HEK293 (cell line): Measurements from ENCODE around the gene ANXA4.

Experiments
- CTCF ChIA-PET: fragments of 350-600 bp; formaldehyde crosslinking; extraction: SDS; loops from one replicate; lab custom pipeline; 2021; ENCODE audit warnings: antibody characterized with exemption; lab: Yijun Ruan, JAX
- POLR2A ChIA-PET: fragments of 300-600 bp; formaldehyde crosslinking; extraction: SDS; loops from one replicate; lab custom pipeline; 2020; ENCODE audit warnings: antibody characterized with exemption, inconsistent platforms; lab: Yijun Ruan, JAX
- H3K27ac ChIP-seq: fragments of 200-500 bp; sonication (Bioruptor generic); 2 replicates; pipeline ENCODE4 v1.5.1; 2014; ENCODE audit warnings: low read depth, low read length, control low read depth, inconsistent platforms; ENCODE audit errors: extremely low read depth
- H3K36me3 ChIP-seq, 2 experiments: fragments of 200-500 bp in 1 of 2; sonication (Bioruptor generic) in 1 of 2; 1 replicate in 1 of 2; 2 replicates in 1 of 2; pipeline ENCODE4 v1.5.1; 2014 to 2017; ENCODE audit warnings: inconsistent platforms in 2 of 2, low read length in 2 of 2; ENCODE audit not compliant: control insufficient read depth in 2 of 2, insufficient read depth in 1 of 2
- H3K4me1 ChIP-seq: fragments of 200-500 bp; sonication (Bioruptor generic); 2 replicates; pipeline ENCODE4 v1.5.1; 2014; ENCODE audit warnings: mild to moderate bottlenecking, low read length, inconsistent platforms; ENCODE audit not compliant: control insufficient read depth, insufficient read depth
- H3K4me3 ChIP-seq: 2 replicates; pipeline ENCODE4 v1.5.1; 2011; ENCODE audit warnings: low read depth, mild to moderate bottlenecking, control low read depth, low read length, moderate library complexity
- H3K9me3 ChIP-seq: fragments of 200-500 bp; sonication (Bioruptor generic); 2 replicates; pipeline ENCODE4 v1.5.1; 2014; ENCODE audit warnings: low read depth, low read length, inconsistent platforms; ENCODE audit not compliant: control insufficient read depth, insufficient read depth
- GLIS1 ChIP-seq: fragments of 450-650 bp; formaldehyde crosslinking; IDR thresholded peaks from 2 replicates; pipeline ENCODE4 v1.5.1; 2016; ENCODE audit warnings: missing biosample characterization, missing genetic modification characterization
- GLIS2 ChIP-seq: fragments of 450-650 bp; formaldehyde crosslinking; IDR thresholded peaks from 2 replicates; pipeline ENCODE4 v1.5.1; 2016; ENCODE audit warnings: missing biosample characterization, missing genetic modification characterization
- KLF1 ChIP-seq: fragments of 450-650 bp; formaldehyde crosslinking; IDR thresholded peaks from 2 replicates; pipeline ENCODE4 v1.5.1; 2016; ENCODE audit warnings: missing biosample characterization, missing genetic modification characterization
- KLF16 ChIP-seq: fragments of 450-650 bp; formaldehyde crosslinking; IDR thresholded peaks from 2 replicates; pipeline ENCODE4 v1.5.1; 2017; ENCODE audit warnings: missing biosample characterization, missing genetic modification characterization
- MZF1 ChIP-seq: fragments of 450-650 bp; formaldehyde crosslinking; IDR thresholded peaks from 2 replicates; pipeline ENCODE4 v1.5.1; 2017; ENCODE audit warnings: missing biosample characterization, missing genetic modification characterization, borderline replicate concordance
- PRDM1 ChIP-seq: fragments of 450-650 bp; formaldehyde crosslinking; IDR thresholded peaks from 2 replicates; pipeline ENCODE4; 2016; ENCODE audit warnings: missing biosample characterization, missing genetic modification characterization
- SALL2 ChIP-seq: fragments of 450-650 bp; formaldehyde crosslinking; IDR thresholded peaks from 2 replicates; pipeline ENCODE4 v1.5.0; 2017; ENCODE audit warnings: missing biosample characterization, mild to moderate bottlenecking, missing genetic modification characterization, borderline replicate concordance
- SP2 ChIP-seq: fragments of 450-650 bp; formaldehyde crosslinking; IDR thresholded peaks from 2 replicates; pipeline ENCODE4 v1.5.1; 2016; ENCODE audit warnings: missing biosample characterization, missing genetic modification characterization
- WT1 ChIP-seq: fragments of 450-650 bp; formaldehyde crosslinking; IDR thresholded peaks from 2 replicates; pipeline ENCODE4 v1.5.1; 2016; ENCODE audit warnings: missing biosample characterization, missing genetic modification characterization
- ZBTB17 ChIP-seq: fragments of 450-650 bp; formaldehyde crosslinking; IDR thresholded peaks from 2 replicates; pipeline ENCODE4 v1.5.1; 2016; ENCODE audit warnings: missing biosample characterization, missing genetic modification characterization
- ZBTB8A ChIP-seq: fragments of 450-650 bp; formaldehyde crosslinking; IDR thresholded peaks from 2 replicates; pipeline ENCODE4 v1.5.1; 2016; ENCODE audit warnings: missing biosample characterization, missing genetic modification characterization
- ZNF10 ChIP-seq: fragments of 450-650 bp; formaldehyde crosslinking; IDR thresholded peaks from 2 replicates; pipeline ENCODE4 v1.5.1; 2017; ENCODE audit warnings: missing biosample characterization, missing genetic modification characterization
- ZNF223 ChIP-seq: fragments of 450-650 bp; formaldehyde crosslinking; IDR thresholded peaks from 2 replicates; pipeline ENCODE4 v1.5.1; 2016; ENCODE audit warnings: missing biosample characterization, missing genetic modification characterization
- ZNF341 ChIP-seq: fragments of 450-650 bp; formaldehyde crosslinking; IDR thresholded peaks from 2 replicates; pipeline ENCODE4; 2016; ENCODE audit warnings: low read depth, missing biosample characterization, missing genetic modification characterization
- ZNF423 ChIP-seq: fragments of 450-650 bp; formaldehyde crosslinking; IDR thresholded peaks from 2 replicates; pipeline ENCODE4 v1.5.1; 2016; ENCODE audit warnings: missing biosample characterization, missing genetic modification characterization
- ZNF529 ChIP-seq: fragments of 450-650 bp; formaldehyde crosslinking; IDR thresholded peaks from 2 replicates; pipeline ENCODE4 v1.5.1; 2017; ENCODE audit warnings: missing genetic modification characterization, missing biosample characterization; ENCODE audit not compliant: insufficient replicate concordance
- ZNF548 ChIP-seq: fragments of 450-650 bp; formaldehyde crosslinking; IDR thresholded peaks from 2 replicates; pipeline ENCODE4 v1.5.1; 2016; ENCODE audit warnings: missing biosample characterization, missing genetic modification characterization
- ZNF549 ChIP-seq: fragments of 450-650 bp; IDR thresholded peaks from 2 replicates; pipeline ENCODE4 v1.5.1; 2018; ENCODE audit warnings: missing biosample characterization, missing genetic modification characterization, mild to moderate bottlenecking, inconsistent platforms, moderate library complexity
- ZNF561 ChIP-seq: fragments of 450-650 bp; IDR thresholded peaks from 2 replicates; pipeline ENCODE4 v1.5.1; 2018; ENCODE audit warnings: missing biosample characterization, missing genetic modification characterization, borderline replicate concordance
- ZNF660 ChIP-seq: fragments of 450-650 bp; IDR thresholded peaks from 2 replicates; pipeline ENCODE4 v1.5.1; 2018; ENCODE audit warnings: missing biosample characterization, mild to moderate bottlenecking, missing genetic modification characterization
- ZNF76 ChIP-seq: fragments of 450-650 bp; formaldehyde crosslinking; IDR thresholded peaks from 2 replicates; pipeline ENCODE4; 2016; ENCODE audit warnings: low read depth, missing biosample characterization, missing genetic modification characterization, borderline replicate concordance
- ZXDB ChIP-seq: fragments of 450-650 bp; formaldehyde crosslinking; IDR thresholded peaks from 2 replicates; pipeline ENCODE4 v1.5.1; 2016; ENCODE audit warnings: missing biosample characterization, missing genetic modification characterization
- TF ChIP-seq, protein P1 (sequence below): fragments of 450-650 bp; formaldehyde crosslinking; IDR thresholded peaks from 2 replicates; pipeline ENCODE4 v1.5.1; 2016; ENCODE audit warnings: missing biosample characterization, missing genetic modification characterization
- TF ChIP-seq, protein P2 (sequence below): fragments of 450-650 bp; formaldehyde crosslinking; IDR thresholded peaks from 2 replicates; pipeline ENCODE4 v1.5.1; 2016; ENCODE audit warnings: missing biosample characterization, missing genetic modification characterization
- TF ChIP-seq, protein P3 (sequence below): fragments of 450-650 bp; formaldehyde crosslinking; IDR thresholded peaks from 2 replicates; pipeline ENCODE4 v1.5.1; 2016; ENCODE audit warnings: missing biosample characterization, missing genetic modification characterization
- TF ChIP-seq, protein P4 (sequence below): fragments of 450-650 bp; formaldehyde crosslinking; IDR thresholded peaks from 2 replicates; pipeline ENCODE4 v1.5.1; 2016; ENCODE audit warnings: missing biosample characterization, missing genetic modification characterization
- TF ChIP-seq, protein P5 (sequence below): fragments of 450-650 bp; formaldehyde crosslinking; IDR thresholded peaks from 2 replicates; pipeline ENCODE4 v1.5.1; 2016; ENCODE audit warnings: missing biosample characterization, missing genetic modification characterization

The ANXA4 gene

DNA sequence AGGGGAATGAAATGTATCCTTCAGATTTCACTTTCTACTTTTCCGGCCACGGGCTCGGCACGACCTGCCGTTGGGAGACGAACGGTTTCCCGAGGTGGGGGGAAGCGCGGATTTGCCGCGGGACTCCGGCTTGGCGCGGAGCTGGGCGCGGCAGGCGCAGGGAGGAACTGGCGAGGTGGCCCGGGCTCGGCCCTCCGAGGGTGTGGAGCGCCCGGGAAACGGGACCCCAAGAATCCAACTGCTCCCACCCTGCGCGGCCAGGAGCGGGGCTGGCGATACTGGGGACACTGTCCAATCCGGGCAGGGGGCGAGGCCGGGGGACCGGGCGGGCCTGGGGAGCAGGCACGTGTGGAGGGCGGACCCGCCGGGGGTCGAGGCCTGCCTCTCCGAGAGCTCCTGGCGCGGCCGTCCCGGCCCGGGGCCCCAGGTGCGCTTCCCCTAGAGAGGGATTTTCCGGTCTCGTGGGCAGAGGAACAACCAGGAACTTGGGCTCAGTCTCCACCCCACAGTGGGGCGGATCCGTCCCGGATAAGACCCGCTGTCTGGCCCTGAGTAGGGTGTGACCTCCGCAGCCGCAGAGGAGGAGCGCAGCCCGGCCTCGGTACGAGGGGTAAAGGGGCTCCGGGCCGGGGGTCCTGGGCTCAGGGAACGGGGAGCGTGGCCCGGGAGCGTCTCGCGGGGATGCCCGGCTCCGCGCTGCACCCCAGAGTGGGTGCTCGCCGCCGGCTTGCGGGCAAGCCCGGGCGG lies at the start of gene ANXA4:
Gene ANXA4, plus strand, starts transcription at position 560 of the 747 bp plus-strand sequence. CDS start 39,432 bp downstream, outside the sequence.
- peak within 1 kb of the TSS; percentile 85 for H3K27ac ChIP-seq
- peaks cover 9% of the 10 kb centered on the region for H3K4me1 ChIP-seq
- ChIA-PET CTCF (interaction anchor here (0.6 to 2.6 kb wide), 6 partner anchors 11 to 160 kb away, joined by 3 to 18 read pairs (median 4); no protein-coding TSS in a partner anchor), POLR2A (interaction anchor here (0.7 to 2.5 kb wide), 15 partner anchors 14 to 552 kb away, joined by 3 to 15 read pairs (median 4); partner anchors contain the start of genes GMCL1, MXD1, NFU1 and PCYOX1)
- H3K4me3 ChIP-seq: peak within 1 kb of the TSS; percentile 70
- H3K36me3 ChIP-seq: no peaks in the 10 kb centered on the region
- H3K9me3 ChIP-seq: no peaks in the 10 kb centered on the region
- TF ChIP-seq, protein P1, sequence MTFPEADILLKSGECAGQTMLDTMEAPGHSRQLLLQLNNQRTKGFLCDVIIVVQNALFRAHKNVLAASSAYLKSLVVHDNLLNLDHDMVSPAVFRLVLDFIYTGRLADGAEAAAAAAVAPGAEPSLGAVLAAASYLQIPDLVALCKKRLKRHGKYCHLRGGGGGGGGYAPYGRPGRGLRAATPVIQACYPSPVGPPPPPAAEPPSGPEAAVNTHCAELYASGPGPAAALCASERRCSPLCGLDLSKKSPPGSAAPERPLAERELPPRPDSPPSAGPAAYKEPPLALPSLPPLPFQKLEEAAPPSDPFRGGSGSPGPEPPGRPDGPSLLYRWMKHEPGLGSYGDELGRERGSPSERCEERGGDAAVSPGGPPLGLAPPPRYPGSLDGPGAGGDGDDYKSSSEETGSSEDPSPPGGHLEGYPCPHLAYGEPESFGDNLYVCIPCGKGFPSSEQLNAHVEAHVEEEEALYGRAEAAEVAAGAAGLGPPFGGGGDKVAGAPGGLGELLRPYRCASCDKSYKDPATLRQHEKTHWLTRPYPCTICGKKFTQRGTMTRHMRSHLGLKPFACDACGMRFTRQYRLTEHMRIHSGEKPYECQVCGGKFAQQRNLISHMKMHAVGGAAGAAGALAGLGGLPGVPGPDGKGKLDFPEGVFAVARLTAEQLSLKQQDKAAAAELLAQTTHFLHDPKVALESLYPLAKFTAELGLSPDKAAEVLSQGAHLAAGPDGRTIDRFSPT: peak; percentile 32; the same call in 1 of the 2 replicates
- TF ChIP-seq ZNF529 (tag by site-specific recombination) (no peak), ZNF223 (tag by site-specific recombination) (no peak), GLIS1 (tag by site-specific recombination) (peak; percentile 80), PRDM1 (tag by site-specific recombination) (peak; percentile 89), SALL2 (tag by site-specific recombination) (no peak), ZBTB8A (tag by site-specific recombination) (peak; percentile 98), WT1 (tag by site-specific recombination) (0 out of 2 replicates have a peak, but pooled peaks have one; percentile 19), SP2 (tag by site-specific recombination) (peak; percentile 86), ZNF549 (tag by site-specific recombination) (no peak), MZF1 (tag by site-specific recombination) (peak; percentile 63; the same call in 1 of the 2 replicates), ZNF548 (tag by site-specific recombination) (no peak), KLF1 (peak; percentile 66), ZNF76 (tag by site-specific recombination) (no peak), ZNF423 (tag by site-specific recombination) (peak; percentile 41; the same call in 1 of the 2 replicates), ZXDB (tag by site-specific recombination) (peak; percentile 52), GLIS2 (tag by site-specific recombination) (peak; percentile 94), ZNF10 (peak; percentile 56; the same call in 1 of the 2 replicates), ZNF660 (tag by site-specific recombination) (no peak), ZNF341 (tag by site-specific recombination) (peak; percentile 46; the same call in 1 of the 2 replicates), ZBTB17 (tag by site-specific recombination) (peak; percentile 41), ZNF561 (tag by site-specific recombination) (peak; percentile 80; the same call in 1 of the 2 replicates), KLF16 (tag by site-specific recombination) (peak; percentile 89)
- TF ChIP-seq, protein P2, sequence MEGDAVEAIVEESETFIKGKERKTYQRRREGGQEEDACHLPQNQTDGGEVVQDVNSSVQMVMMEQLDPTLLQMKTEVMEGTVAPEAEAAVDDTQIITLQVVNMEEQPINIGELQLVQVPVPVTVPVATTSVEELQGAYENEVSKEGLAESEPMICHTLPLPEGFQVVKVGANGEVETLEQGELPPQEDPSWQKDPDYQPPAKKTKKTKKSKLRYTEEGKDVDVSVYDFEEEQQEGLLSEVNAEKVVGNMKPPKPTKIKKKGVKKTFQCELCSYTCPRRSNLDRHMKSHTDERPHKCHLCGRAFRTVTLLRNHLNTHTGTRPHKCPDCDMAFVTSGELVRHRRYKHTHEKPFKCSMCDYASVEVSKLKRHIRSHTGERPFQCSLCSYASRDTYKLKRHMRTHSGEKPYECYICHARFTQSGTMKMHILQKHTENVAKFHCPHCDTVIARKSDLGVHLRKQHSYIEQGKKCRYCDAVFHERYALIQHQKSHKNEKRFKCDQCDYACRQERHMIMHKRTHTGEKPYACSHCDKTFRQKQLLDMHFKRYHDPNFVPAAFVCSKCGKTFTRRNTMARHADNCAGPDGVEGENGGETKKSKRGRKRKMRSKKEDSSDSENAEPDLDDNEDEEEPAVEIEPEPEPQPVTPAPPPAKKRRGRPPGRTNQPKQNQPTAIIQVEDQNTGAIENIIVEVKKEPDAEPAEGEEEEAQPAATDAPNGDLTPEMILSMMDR (tag by site-specific recombination): 0 out of 2 replicates have a peak, but pooled peaks have one; percentile 32
- TF ChIP-seq, protein P3, sequence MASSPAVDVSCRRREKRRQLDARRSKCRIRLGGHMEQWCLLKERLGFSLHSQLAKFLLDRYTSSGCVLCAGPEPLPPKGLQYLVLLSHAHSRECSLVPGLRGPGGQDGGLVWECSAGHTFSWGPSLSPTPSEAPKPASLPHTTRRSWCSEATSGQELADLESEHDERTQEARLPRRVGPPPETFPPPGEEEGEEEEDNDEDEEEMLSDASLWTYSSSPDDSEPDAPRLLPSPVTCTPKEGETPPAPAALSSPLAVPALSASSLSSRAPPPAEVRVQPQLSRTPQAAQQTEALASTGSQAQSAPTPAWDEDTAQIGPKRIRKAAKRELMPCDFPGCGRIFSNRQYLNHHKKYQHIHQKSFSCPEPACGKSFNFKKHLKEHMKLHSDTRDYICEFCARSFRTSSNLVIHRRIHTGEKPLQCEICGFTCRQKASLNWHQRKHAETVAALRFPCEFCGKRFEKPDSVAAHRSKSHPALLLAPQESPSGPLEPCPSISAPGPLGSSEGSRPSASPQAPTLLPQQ (tag by site-specific recombination): peak; percentile 60; the same call in 1 of the 2 replicates
- TF ChIP-seq, protein P4, sequence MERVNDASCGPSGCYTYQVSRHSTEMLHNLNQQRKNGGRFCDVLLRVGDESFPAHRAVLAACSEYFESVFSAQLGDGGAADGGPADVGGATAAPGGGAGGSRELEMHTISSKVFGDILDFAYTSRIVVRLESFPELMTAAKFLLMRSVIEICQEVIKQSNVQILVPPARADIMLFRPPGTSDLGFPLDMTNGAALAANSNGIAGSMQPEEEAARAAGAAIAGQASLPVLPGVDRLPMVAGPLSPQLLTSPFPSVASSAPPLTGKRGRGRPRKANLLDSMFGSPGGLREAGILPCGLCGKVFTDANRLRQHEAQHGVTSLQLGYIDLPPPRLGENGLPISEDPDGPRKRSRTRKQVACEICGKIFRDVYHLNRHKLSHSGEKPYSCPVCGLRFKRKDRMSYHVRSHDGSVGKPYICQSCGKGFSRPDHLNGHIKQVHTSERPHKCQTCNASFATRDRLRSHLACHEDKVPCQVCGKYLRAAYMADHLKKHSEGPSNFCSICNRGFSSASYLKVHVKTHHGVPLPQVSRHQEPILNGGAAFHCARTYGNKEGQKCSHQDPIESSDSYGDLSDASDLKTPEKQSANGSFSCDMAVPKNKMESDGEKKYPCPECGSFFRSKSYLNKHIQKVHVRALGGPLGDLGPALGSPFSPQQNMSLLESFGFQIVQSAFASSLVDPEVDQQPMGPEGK: peak; percentile 66; the same call in 1 of the 2 replicates
- TF ChIP-seq, protein P5, sequence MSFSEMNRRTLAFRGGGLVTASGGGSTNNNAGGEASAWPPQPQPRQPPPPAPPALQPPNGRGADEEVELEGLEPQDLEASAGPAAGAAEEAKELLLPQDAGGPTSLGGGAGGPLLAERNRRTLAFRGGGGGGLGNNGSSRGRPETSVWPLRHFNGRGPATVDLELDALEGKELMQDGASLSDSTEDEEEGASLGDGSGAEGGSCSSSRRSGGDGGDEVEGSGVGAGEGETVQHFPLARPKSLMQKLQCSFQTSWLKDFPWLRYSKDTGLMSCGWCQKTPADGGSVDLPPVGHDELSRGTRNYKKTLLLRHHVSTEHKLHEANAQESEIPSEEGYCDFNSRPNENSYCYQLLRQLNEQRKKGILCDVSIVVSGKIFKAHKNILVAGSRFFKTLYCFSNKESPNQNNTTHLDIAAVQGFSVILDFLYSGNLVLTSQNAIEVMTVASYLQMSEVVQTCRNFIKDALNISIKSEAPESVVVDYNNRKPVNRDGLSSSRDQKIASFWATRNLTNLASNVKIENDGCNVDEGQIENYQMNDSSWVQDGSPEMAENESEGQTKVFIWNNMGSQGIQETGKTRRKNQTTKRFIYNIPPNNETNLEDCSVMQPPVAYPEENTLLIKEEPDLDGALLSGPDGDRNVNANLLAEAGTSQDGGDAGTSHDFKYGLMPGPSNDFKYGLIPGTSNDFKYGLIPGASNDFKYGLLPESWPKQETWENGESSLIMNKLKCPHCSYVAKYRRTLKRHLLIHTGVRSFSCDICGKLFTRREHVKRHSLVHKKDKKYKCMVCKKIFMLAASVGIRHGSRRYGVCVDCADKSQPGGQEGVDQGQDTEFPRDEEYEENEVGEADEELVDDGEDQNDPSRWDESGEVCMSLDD: peak; percentile 29; the same call in 1 of the 2 replicates
